Cortex of kidney (tissue), 1 donor: ENCODE results near the gene POU6F1.
"Not testable (repeated sequence)": the region's sequence is repeated elsewhere in the genome, so short reads cannot be mapped to it uniquely, and the experiment has no call there.

ENCODE experiments used
- DNase-seq: peaks from one replicate; lab custom pipeline; 2025; lab: John Stamatoyannopoulos, UW

POU6F1 gene

GRCh38 chr12:51227962-51228361, 10.1 kb upstream of the POU6F1 start:
- no peak for DNase-seq

DNA sequence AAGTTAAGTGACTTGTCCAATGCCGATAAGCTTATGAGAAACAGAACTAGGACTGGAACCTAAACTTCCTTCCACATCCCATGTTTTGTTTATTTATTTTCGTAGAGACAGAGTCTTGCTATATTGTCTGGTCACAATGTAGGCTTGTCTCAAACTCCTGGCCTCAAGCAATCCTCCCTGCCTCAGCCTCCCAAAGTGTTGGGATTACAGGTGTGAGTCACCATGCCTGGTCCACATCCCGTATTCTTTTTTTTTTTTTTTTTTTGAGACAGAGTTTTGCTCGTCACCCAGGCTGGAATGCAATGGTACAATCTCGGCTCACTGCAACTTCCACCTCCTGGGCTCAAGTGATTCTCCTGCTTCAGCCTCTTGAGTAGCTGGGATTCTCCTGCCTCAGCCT, 9.2 kb upstream of the POU6F1 start:
- not testable (repeated sequence) for DNase-seq

- DNase-seq, result no peak
Observed at GRCh38 chr12:51225771-51226170, 7.9 kb upstream of the POU6F1 start.

GRCh38 chr12:51225234-51225633, 7.4 kb upstream of the POU6F1 start:
- DNase-seq, result no peak

GRCh38 chr12:51224625-51225024, 6.8 kb upstream of the POU6F1 start:
- no peak for DNase-seq

GRCh38 chr12:51222461-51222860, 4.6 kb upstream of the POU6F1 start:
- no peak for DNase-seq

DNA sequence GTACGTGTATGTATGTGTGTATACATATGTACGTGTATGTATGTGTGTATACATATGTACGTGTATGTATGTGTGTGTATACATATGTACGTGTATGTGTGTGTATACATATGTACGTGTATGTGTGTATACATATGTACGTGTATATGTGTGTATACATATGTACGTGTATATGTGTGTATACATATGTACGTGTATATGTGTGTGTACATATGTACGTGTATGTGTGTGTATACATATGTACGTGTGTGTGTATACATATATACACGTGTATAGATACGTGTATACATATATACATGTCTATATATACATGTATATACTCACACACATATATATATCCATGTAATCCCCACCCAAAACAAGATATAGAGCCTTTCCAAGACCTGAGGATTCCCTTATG, 2.0 kb upstream of the POU6F1 start:
- not testable (repeated sequence) for DNase-seq

DNA sequence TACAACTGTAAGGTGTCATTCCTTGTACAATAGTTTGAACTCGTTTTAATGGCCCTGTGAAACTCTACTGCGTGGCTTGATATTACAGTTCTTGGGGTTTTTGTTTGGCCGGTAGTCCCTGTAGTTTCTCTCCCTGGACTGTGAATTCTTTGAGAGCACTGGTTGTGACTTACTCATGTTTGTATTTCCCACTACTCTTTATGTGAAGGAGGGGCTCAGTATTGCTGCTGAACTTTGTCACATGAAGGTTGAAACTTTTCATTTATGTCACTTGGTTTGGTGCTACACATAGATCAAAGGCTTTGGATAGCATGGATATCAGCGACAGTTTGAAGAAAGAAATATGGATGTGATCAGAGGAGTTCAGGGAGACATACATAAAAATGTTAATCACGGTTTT, 1.5 kb upstream of the POU6F1 start:
- DNase-seq, result no peak

GRCh38 chr12:51218607-51219161, 822 bp upstream of the POU6F1 start:
- DNase-seq, result no peak

DNA sequence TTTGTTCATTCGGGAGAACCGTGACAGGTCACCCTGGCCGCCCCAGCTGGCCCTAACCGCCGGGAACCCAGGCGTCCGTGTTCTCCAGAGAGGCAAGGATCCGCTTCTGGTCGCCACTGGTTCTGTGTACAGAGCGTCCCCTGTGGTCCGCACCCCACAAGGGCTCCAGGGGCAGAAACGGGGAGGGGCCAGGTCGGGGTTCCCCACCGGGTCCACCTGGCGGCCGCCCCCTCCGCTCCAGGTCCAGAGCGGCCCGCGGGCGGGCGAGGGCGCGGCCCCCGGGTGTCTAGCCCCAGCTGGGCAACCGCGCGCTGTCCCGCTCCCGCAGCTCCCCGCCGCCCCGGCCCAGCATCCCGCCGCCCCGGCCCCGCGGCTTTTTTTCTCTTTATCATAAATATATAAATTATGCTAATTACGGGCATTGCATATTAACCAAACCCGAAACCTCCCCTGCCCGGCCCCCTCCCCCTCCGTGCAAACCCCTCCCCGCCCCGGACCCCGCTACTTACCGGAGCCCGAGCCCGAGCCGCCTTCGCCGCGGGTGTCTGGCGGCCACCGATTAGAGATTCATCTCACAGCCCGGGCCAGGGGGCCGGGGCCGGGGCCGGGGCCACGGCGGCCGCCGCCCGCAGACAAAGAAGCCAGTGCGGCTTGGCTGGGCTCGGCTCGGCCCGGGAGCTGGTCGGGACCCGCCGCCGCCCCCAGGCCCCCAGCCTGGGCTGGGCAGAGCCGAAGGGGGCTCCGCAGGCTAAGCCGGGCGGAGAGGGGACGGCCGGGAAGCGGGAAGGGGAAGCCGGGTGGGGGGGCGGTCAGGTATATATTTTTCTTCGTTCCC, 512 bp downstream of the POU6F1 start:
- no peak for DNase-seq

GRCh38 chr12:51216642-51217041, 1.2 kb downstream of the POU6F1 start:
- no peak for DNase-seq

GRCh38 chr12:51214895-51215294, 3.0 kb downstream of the POU6F1 start:
- DNase-seq, result no peak

DNA sequence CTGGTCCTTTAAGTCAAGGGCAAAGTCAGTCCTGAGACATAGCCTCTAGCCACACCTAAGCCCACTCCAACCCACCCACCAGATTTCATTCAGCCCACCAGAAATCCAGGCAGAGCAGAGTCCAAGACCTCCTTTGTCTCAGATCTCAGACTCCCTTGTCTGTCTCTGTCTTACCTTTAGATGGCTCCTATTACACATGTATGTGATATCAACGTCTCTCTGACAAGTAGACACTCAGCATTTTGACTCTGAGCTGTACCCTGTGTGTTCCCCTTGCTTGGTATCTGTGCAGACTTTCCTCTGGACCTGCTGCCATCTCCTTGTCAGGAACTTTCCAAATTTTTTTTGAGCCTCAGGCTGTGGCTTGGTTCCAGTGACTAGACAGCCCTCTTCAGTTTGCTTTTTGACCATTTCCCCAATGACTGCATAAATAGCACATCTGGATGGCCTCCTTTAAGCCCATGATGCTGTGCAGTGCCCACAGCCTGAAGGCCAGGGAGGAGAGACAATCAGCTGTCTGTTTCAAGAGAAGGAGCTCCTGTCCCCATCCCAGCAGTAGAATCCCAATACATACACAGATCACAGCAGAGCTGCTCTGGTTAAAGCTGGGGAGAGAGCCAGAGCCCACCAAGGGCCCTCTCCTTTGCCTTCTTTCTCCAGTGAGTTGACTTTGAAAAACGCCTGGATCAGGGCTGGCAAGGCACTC, 7.0 kb downstream of the POU6F1 start:
- DNase-seq, result no peak

- no peak for DNase-seq
Observed at GRCh38 chr12:51209259-51209658, 8.6 kb downstream of the POU6F1 start.

DNA sequence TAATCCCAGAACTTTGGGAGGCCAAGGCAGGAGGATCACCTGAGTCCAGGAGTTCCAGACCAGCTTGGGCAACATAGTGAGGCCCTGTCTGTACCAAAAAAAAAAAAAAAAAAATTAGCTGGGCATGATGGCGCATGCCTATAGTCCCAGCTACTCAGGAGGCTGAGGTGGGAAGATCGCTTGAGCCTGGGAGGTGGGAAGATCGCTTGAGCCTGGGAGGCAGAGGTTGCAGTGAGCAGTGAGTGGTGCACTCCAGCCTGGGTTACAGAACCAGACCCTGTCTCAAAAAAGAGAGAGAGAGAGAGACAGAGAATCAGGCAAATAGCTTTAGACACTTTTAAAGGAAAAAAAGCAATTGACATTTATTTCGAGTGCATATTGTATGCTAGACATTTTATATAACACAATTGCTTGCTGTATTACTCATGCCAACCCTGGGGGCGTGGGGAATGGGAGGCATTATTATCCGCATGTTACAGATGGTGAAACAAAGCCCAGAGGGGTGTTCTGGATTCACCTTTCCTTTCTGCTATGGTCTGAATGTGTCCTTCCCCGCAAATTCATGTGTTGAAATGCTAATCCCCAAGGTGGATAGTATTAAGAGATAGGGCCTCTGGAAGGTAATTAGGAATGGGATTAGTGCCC, 9.7 kb downstream of the POU6F1 start:
- DNase-seq, result no peak

- no peak for DNase-seq
Observed at GRCh38 chr12:51205350-51205749, 12.5 kb downstream of the POU6F1 start.

DNA sequence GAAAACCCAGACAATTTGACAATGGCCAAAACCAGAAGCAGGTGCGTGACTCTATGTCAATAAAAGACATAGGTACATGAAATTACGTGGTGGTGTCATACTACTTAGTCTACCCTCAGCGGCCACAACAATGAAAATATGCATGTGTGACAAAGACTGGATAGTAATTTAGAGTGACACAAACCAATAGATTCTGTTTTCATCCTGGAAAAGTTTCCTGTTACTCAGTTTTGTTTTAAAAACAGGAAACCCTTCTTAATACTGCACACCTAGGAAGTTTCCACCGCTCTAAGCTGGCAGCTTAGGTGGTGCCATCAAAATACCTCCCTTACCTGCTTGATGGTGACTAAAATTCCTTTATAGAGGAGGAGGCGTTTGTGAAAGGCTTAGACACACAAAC, 15.1 kb downstream of the POU6F1 start:
- DNase-seq, result no peak

GRCh38 chr12:51200806-51201205, 17.1 kb downstream of the POU6F1 start:
- no peak for DNase-seq

DNA sequence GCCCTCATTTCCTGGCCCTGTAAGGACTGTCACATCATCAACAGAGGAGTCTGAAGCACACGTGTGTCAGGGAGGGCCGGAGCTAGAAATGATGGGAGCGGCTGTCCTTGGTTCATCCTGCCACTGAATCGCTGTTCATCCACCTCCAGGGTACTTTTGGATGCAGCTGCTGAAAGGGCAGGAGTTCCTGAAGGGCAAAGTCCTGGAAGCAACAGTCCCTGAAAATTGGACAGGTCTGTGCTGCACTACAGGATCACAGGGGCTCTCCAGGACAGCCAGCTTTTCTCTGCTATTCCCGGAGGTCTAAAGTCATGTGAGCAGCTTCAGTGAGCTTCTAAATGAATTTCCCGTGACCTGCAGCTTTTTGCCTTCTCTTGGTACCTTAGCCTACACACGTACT, 17.7 kb downstream of the POU6F1 start:
- no peak for DNase-seq

DNA sequence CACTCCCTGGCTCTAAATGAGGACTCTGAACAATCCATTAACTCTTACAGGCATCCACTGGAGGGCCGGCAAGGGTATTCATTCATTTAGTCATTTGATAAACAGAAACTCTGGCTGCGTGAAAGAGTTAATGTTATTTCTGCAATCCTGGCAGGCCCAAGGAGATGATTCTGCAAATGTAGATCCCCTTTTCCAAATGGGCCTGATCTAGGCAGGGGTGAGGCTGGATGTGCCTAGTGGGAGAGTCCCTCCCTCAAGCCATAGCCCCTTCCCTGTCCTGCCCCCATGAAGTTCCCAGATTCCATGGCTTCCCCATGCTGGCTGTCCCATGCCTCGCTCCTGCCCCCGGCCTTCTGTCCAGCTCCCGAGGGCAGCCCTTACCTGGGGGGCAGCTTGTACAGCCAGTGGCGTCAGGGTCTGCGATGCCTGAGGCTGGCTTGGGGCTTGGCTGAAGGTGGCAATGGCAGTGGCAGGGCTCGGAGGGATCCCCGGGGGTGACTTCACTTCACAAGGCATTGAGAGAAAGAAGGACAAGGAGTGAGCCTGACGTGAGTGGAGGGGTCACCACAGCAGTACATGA, 18.4 kb downstream of the POU6F1 start:
- DNase-seq, result no peak

DNA sequence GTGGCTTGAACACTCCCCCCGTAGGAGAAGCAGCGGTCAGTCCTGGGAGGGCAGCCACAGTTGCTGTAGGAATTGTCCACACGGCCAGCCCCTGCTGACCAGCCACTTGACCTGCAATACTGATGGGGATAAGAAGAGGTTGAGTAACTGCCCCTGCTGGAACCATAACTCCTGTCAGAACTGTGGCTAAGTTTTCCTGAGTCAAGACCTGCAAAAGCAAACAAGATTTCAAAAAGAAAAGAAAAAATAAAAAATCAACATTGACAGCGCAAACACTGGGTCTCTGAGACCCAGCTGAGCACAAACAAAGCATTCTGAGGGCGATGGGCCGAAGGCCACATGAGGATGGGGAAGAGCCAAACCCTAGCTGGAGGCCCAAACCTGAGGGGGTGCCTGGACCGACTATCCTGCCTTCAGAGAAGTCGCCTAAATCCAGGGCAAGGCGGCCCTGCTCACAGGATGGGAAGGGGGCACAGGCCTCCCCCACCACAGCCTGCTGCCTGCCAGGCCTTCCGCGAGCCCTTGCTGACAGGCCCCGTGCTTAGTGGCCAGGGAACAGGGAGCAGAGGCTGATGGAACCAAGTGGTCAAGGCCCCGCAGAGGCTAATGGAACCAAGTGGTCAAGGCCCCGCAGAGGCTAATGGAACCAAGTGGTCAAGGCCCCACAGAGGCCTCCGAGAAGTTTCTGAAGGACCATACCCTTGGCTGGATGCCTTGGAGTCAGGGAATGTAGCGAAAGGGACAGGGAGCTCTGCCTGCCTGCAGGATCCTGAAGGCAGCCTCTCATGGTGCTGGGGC, 19.1 kb downstream of the POU6F1 start:
- DNase-seq, result no peak
